Measurements from ENCODE around the gene TTC28.

The TTC28 gene

DNA sequence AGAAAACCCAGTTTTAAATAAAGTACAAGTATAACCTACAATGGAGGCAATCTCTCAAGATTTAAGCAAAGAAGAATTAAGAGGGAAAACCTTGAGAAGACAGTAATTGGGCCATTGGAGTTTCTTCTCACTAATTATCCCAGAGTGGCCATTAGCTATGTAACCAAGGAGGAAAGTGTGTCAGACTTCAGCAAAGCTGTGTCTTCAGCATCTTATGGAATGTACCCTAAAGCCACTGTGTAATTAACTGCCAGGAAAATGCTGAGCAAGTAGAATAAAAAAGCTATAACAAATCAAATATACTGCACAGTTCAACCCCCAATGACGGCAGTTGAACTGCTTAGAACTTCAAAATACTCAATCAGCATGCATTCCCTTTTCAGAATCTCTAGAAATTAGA lies 261.6 kb downstream of the TTC28 start:
- TF ChIP-seq, protein P1, sequence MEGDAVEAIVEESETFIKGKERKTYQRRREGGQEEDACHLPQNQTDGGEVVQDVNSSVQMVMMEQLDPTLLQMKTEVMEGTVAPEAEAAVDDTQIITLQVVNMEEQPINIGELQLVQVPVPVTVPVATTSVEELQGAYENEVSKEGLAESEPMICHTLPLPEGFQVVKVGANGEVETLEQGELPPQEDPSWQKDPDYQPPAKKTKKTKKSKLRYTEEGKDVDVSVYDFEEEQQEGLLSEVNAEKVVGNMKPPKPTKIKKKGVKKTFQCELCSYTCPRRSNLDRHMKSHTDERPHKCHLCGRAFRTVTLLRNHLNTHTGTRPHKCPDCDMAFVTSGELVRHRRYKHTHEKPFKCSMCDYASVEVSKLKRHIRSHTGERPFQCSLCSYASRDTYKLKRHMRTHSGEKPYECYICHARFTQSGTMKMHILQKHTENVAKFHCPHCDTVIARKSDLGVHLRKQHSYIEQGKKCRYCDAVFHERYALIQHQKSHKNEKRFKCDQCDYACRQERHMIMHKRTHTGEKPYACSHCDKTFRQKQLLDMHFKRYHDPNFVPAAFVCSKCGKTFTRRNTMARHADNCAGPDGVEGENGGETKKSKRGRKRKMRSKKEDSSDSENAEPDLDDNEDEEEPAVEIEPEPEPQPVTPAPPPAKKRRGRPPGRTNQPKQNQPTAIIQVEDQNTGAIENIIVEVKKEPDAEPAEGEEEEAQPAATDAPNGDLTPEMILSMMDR (IDR thresholded peaks at IDR 0.05; ENCODE audit: insufficient read depth, low read length, missing control alignments) = no peak
- no peak overlapping the region for H3K4me3 ChIP-seq (ENCODE audit: low read depth, low read length)
- ChIA-PET POLR2A (no interaction called here), CTCF (interaction anchor here (0.9 to 1.3 kb wide), 2 partner anchors 24 to 366 kb away, joined by 3 to 6 read pairs; no protein-coding TSS in a partner anchor)
- DNase-seq (ENCODE audit: low read depth, low spot score) = no peak

DNA sequence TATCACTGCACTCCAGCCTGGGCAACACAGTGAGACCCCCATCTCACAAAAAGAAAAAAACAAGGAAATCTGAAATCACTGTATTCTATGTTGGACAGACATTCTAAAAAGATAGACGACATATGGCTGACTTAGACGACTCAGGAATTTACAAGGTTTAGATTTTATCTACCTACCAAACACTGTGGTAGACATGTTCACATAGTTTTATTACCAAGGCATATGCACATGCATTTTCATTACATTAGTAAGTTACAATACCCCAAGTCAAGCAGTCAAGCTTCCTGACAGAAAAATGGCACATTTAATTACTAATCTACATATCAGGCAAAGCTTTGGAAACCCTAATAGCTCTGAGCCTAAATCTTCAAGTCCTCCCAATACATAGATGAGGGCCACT lies 262.2 kb downstream of the TTC28 start:
- H3K4me3 ChIP-seq (ENCODE audit: low read depth, low read length) = no peak overlapping the region
- TF ChIP-seq, protein P1 (IDR thresholded peaks at IDR 0.05; ENCODE audit: insufficient read depth, low read length, missing control alignments) = no peak
- no peak for DNase-seq (ENCODE audit: low read depth, low spot score)
- POLR2A ChIA-PET = no interaction called here
- CTCF ChIA-PET = interaction anchor here (1.3 kb wide), 1 partner anchor 366 kb away, joined by 6 read pairs; no protein-coding TSS in a partner anchor

DNA sequence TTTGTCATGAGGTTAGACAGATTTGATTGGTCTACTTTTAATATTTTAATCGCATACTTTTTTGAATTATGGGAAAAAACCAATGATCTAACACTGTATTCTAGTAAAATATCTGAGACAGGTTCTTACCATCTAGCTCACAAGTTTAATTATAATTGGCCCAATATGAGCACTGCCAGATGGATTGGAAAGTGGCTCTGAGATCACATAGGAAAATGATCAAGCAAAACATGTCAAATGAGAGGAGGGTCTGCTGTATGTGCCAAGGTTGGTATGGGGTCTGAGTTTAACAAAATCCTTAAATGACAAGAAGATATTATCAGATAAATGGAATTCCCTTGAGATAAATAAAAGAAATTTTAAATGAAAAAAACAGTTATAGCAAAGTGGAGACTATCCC lies 264.7 kb downstream of the TTC28 start:
- TF ChIP-seq, protein P1 (IDR thresholded peaks at IDR 0.05; ENCODE audit: insufficient read depth, low read length, missing control alignments) = no peak
- ChIA-PET CTCF (no interaction called here), POLR2A (no interaction called here)
- DNase-seq (ENCODE audit: low read depth, low spot score) = no peak
- H3K4me3 ChIP-seq (ENCODE audit: low read depth, low read length) = no peak overlapping the region

DNA sequence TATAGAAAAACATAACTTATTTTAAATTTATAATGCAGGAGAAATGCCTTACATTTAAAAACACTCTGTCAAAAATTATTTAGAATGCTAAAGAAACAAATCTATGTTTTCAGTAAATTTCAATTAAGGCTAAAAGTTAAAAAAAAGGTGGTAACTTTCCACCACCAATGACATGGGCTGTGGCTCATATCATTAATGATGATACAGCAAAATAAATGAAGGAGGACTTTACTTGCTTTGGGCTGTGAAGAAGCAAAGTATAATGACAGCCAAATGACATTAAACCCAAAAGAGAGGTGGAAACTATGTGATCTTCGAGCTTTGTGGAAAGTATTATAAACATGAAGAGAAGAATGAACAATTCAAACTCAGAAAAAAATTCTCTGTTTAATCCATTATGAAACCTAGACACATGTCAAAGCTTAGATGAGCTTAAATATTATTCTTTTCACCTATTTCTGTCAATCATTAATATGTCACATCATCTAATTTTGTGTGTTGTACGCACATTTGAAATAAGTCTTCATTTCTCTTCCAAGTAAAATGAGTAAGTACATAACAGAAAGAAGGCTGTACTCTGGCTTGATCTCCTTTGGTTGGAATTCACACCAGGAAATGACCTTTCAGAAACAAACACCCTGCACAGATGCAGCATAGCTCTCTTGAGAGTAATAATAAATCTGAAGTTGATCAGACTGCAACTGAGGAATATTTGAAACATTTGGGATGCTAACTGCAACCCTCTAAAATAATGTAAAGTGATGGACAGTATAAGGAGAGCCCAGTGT lies 265.8 kb downstream of the TTC28 start:
- TF ChIP-seq, protein P1 (IDR thresholded peaks at IDR 0.05; ENCODE audit: insufficient read depth, low read length, missing control alignments) = no peak
- POLR2A ChIA-PET = no interaction called here
- CTCF ChIA-PET = no interaction called here
- DNase-seq (ENCODE audit: low read depth, low spot score) = no peak
- H3K4me3 ChIP-seq (ENCODE audit: low read depth, low read length) = no peak overlapping the region

DNA sequence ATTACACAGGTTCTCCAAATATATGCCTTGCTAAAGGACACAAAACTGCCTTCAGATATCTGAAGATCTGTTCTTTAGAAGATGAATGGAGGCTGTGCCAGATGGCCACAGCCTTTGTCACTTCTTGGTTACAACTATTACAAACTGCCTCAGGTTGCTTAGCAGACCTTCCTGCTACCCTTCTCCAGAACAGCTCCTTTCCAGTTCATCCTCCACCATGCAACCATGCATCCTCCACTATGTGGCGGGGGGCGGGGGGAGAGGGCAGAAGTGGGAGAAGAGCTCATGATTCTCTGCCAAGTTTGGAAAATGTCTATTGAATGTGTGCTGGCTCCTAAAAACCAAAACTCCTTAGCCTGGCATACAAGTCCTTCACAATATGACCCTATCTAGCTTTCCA lies 267.5 kb downstream of the TTC28 start:
- POLR2A ChIA-PET = no interaction called here

DNA sequence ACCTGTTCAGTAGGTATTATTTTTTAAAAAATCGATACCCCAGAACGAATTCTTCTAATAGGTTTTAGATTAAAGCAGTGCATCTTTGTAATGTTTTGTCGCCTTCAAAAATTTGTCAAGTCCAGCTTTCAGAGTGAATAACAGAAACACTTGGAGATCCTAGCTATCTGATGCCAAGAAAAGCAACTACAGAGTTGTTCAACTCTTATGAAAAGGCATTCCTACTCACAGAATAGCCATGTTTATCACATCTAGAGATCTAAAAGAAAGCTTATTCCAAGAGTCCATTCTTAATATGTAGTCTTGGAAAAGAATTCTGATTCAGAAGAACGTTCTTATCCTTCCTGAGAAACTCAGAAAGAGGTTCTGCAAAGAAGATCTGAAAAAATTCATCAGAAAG lies 268.5 kb downstream of the TTC28 start:
- CTCF ChIA-PET = no interaction called here
- POLR2A ChIA-PET = no interaction called here

More for the DNA sequence above, 267.5 kb downstream of the TTC28 start:
- DNase-seq (ENCODE audit: low read depth, low spot score) = no peak
- CTCF ChIA-PET = no interaction called here
- no peak overlapping the region for H3K4me3 ChIP-seq (ENCODE audit: low read depth, low read length)
- TF ChIP-seq, protein P1 (IDR thresholded peaks at IDR 0.05; ENCODE audit: insufficient read depth, low read length, missing control alignments) = no peak

More for the DNA sequence above, 268.5 kb downstream of the TTC28 start:
- no peak for DNase-seq (ENCODE audit: low read depth, low spot score)
- TF ChIP-seq, protein P1 (IDR thresholded peaks at IDR 0.05; ENCODE audit: insufficient read depth, low read length, missing control alignments) = no peak
- no peak overlapping the region for H3K4me3 ChIP-seq (ENCODE audit: low read depth, low read length)

All from AG04449 (cell line).